ENCODE results near the gene RAB10.

DNA sequence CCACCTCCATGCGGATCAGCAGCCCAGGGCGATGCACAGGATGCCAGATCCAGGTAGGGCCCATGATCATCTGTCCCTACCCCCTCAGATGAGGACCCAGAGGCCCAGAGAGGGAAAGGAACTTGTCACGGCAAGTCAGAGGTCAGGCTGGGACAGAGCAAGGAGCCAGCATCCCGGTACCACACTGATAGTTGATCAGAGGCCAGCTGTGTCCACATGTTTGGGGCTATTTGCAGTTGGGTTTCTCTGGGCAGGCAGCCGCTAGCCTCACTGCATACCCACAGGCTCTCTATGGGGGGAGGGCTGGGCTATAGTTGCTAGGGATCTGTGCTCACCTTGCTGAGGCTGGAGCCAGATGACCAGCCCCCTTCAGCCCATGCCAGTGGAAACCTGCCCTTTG, 148.6 kb downstream of the RAB10 start:
- no peak for TF ChIP-seq CTCF (IDR thresholded peaks at IDR 0.05; ENCODE audit: low read depth, low read length)
- no peak for TF ChIP-seq EZH2phosphoT487 (IDR thresholded peaks at IDR 0.05; ENCODE audit: low read depth)
